Astrocyte of the spinal cord (primary cell): ENCODE data around the gene CCR8.

Experiments
- DNase-seq: peaks from one replicate; pipeline ENCODE4 v3.0.0; 2011; ENCODE audit warnings: low read depth, low spot score
- H3K4me3 ChIP-seq: 2 replicates; pipeline ENCODE4 v1.5.1; 2011; ENCODE audit warnings: low read depth, mild to moderate bottlenecking, low read length, moderate library complexity
- CTCF ChIP-seq: IDR thresholded peaks from 2 replicates; pipeline ENCODE4 v1.5.1; 2012; ENCODE audit warnings: low read depth, mild to moderate bottlenecking, low read length, inconsistent platforms
- in situ Hi-C: cut with HindIII; loops from 2 replicates; pipeline ENCODE4 v1.10.0; 2017; ENCODE audit warnings: low sequenced_read_pairs

The CCR8 gene

GRCh38 chr3:39332525-39332924 lies 3.0 kb downstream of the CCR8 start:
- H3K4me3 ChIP-seq, result no peak overlapping the region
- no peak for TF ChIP-seq CTCF
- DNase-seq, result no peak
- in situ Hi-C loops, result no loop called here

DNA sequence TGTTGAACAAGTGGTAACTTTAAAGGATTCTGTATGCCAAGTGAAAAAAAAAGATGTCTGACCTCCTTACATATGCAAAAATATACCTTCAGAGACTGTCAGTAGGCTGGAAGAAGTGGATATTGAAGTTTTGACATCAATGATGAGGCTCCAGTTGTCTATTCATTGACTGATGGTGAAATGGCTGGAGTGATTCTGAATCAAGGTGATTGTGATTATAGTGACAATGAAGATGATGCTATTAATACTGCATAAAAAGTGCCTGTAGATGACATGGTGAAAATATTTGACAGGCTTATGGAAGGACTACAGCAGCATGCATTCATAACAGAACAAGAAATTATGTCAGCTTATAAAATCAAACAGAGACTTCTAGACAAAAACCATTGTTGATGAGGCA lies 4.1 kb downstream of the CCR8 start:
- DNase-seq, result no peak
- no peak for TF ChIP-seq CTCF
- no peak overlapping the region for H3K4me3 ChIP-seq
- in situ Hi-C loops, result no loop called here

DNA sequence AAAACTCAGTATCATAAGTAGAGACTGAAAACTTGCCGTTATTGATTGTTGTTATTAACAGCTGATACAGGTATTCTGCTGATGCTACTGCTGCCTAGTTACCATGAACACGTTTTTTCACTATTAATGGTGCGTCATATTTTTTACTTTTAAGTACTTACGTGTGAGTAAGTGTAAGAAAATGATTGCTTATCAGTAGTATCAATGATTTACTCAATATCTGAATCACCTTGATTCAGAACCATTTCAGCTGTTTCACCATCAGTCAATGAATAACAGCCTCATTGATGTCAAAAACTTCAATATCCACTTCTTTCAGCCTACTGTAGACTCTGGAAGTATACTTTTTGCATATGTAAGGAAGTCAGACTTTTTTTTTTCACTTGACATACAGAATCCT lies 4.7 kb downstream of the CCR8 start:
- no peak overlapping the region for H3K4me3 ChIP-seq
- TF ChIP-seq CTCF, result no peak
- in situ Hi-C loops, result no loop called here
- no peak for DNase-seq

- no peak for TF ChIP-seq CTCF
- no peak for DNase-seq
- in situ Hi-C loops, result no loop called here
- H3K4me3 ChIP-seq, result no peak overlapping the region
Measured at GRCh38 chr3:39338201-39338600, 8.7 kb downstream of the CCR8 start.

DNA sequence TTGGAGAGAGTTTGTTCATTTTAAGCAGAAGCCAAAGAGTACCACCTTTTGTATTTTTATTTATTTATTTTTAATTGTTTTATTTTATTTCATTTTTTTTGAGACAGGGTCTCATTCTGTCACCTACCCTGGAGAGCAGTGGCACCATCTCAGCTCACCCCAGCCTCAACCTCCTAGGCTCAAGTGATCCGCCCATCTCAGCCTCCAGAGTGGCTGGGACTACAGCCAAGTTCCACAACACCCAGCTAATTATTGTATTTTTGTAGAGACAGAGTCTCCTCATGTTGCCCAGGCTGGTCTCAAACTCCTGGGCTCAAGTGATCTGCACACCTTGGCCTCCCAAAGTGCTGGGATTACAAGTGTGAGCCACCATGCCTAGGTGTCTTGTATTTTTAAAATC lies 9.6 kb downstream of the CCR8 start:
- in situ Hi-C loops, result no loop called here
- TF ChIP-seq CTCF, result no peak
- DNase-seq, result no peak
- no peak overlapping the region for H3K4me3 ChIP-seq

GRCh38 chr3:39343076-39343717 lies 13.7 kb downstream of the CCR8 start:
- H3K4me3 ChIP-seq, result no peak overlapping the region
- TF ChIP-seq CTCF, result no peak
- DNase-seq, result no peak
- in situ Hi-C loops, result no loop called here

- in situ Hi-C loops, result no loop called here
- no peak overlapping the region for H3K4me3 ChIP-seq
- DNase-seq, result no peak
- no peak for TF ChIP-seq CTCF
Measured at GRCh38 chr3:39343760-39344159, 14.3 kb downstream of the CCR8 start.
